ENCODE measurements around the gene MLLT6.

GRCh38 chr17:38742411-38743308, 37.6 kb downstream of the MLLT6 start:
- no peak for TF ChIP-seq CTCF (IDR thresholded peaks at IDR 0.05 in 4 of 5, conservative IDR thresholded peaks at IDR 0.05 in 1 of 5)
- no peak for TF ChIP-seq POLR2A (IDR thresholded peaks at IDR 0.05)

Measured in gastrocnemius medialis (tissue), 4 donors.